Sigmoid colon (tissue), 3 donors: ENCODE results near the gene OPRM1.

Experiments used
- POLR2A ChIP-seq, 2 donors: fragments of 450-650 bp; IDR thresholded peaks; one replicate each; pipeline ENCODE4 v1.6.1; 2016; ENCODE audit warnings: antibody characterized with exemption in 2 of 2, mild to moderate bottlenecking in 2 of 2, moderate library complexity in 2 of 2
- TF ChIP-seq, protein P1 (sequence below), 4 experiments: fragments of 450-650 bp in 3 of 4; fragments of 200-600 bp in 1 of 4; IDR thresholded peaks; one replicate each; pipeline ENCODE4 v1.5.1; 2016 to 2019; ENCODE audit warnings: antibody characterized with exemption in 4 of 4, mild to moderate bottlenecking in 3 of 4, moderate library complexity in 2 of 4

DNA sequence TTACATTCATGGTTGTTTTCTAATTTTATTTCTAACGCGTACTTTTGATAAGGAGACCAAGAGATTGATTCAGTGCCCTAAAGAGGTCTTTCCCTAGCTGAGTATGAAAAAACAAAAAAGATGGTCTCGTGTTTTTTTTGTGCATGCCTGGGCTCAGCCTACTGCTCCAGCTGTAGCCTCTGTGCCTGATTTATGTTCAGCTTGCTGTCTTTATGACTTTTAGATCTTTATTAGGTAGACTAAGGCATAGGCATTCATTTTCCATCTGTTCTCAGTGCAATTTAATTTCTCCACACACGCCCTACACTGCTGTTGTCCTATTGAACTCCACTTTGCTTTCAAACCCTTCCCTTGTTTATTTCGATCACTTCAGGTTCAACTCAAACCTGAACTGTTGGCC is 56.5 kb downstream of the OPRM1 start:
- TF ChIP-seq, protein P1, sequence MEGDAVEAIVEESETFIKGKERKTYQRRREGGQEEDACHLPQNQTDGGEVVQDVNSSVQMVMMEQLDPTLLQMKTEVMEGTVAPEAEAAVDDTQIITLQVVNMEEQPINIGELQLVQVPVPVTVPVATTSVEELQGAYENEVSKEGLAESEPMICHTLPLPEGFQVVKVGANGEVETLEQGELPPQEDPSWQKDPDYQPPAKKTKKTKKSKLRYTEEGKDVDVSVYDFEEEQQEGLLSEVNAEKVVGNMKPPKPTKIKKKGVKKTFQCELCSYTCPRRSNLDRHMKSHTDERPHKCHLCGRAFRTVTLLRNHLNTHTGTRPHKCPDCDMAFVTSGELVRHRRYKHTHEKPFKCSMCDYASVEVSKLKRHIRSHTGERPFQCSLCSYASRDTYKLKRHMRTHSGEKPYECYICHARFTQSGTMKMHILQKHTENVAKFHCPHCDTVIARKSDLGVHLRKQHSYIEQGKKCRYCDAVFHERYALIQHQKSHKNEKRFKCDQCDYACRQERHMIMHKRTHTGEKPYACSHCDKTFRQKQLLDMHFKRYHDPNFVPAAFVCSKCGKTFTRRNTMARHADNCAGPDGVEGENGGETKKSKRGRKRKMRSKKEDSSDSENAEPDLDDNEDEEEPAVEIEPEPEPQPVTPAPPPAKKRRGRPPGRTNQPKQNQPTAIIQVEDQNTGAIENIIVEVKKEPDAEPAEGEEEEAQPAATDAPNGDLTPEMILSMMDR (IDR thresholded peaks at IDR 0.05), result no peak
- TF ChIP-seq POLR2A (IDR thresholded peaks at IDR 0.05), result no peak
